OCI-LY7 (cell line): ENCODE results near the gene EML6. TPM values are rescaled to one million over a fixed set of nuclear protein-coding genes. Genes with fewer than 3 reads are reported as not detected.

ENCODE experiments used
- BruUV-seq: library from RNA; stranded (reverse); fragments of 400-500 nt; replicated peaks from 2 replicates; lab custom pipeline; 2021; lab: Mats Ljungman, UMichigan
- CTCF ChIA-PET: fragments of 300-600 bp; sonication (Branson Sonifier 250); formaldehyde crosslinking; loops from one replicate; lab custom pipeline; 2022; ENCODE audit warnings: antibody characterized with exemption; ENCODE audit not compliant: unreplicated experiment; lab: Charles Lee
- POLR2A ChIA-PET: fragments of 300-600 bp; sonication (Branson Sonifier 250); formaldehyde crosslinking; loops from one replicate; lab custom pipeline; 2022; ENCODE audit warnings: antibody characterized with exemption; lab: Charles Lee
- DNase-seq: peaks from one replicate; pipeline ENCODE4 v3.0.0-alpha.2; 2015; ENCODE audit warnings: low spot score
- H2AFZ ChIP-seq: fragments of 200-600 bp; sonication (generic), shearing (Covaris generic); 2 replicates; pipeline ENCODE4 v1.6.1; 2014; ENCODE audit warnings: mild to moderate bottlenecking, antibody characterized with exemption, low read length, moderate library complexity
- H3K27ac ChIP-seq: fragments of 200-600 bp; sonication (generic); 2 replicates; pipeline ENCODE4 v1.5.1; 2014; ENCODE audit warnings: mixed run types, low read depth, mild to moderate bottlenecking, moderate library complexity, low read length, inconsistent platforms; ENCODE audit not compliant: poor library complexity, severe bottlenecking
- H3K36me3 ChIP-seq: fragments of 200-600 bp; sonication (generic); 2 replicates; pipeline ENCODE4 v1.6.1; 2014; ENCODE audit warnings: mild to moderate bottlenecking, antibody characterized with exemption, low read length, moderate library complexity, mixed read lengths; ENCODE audit not compliant: insufficient read depth
- H3K4me1 ChIP-seq: fragments of 200-600 bp; sonication (generic); 2 replicates; pipeline ENCODE4 v1.5.1; 2014; ENCODE audit warnings: mild to moderate bottlenecking, low read length; ENCODE audit not compliant: insufficient read depth, poor library complexity, severe bottlenecking
- H3K4me2 ChIP-seq: fragments of 200-600 bp; sonication (generic); 2 replicates; pipeline ENCODE4 v1.6.1; 2014; ENCODE audit warnings: mild to moderate bottlenecking, low read length
- H3K4me3 ChIP-seq: fragments of 200-600 bp; sonication (generic); 2 replicates; pipeline ENCODE4 v1.5.1; 2014; ENCODE audit warnings: mild to moderate bottlenecking, low read depth, low read length; ENCODE audit not compliant: poor library complexity, severe bottlenecking
- H3K79me2 ChIP-seq: fragments of 200-600 bp; sonication (generic); 2 replicates; pipeline ENCODE4 v1.6.1; 2016; ENCODE audit warnings: low read depth, mild to moderate bottlenecking, low read length, moderate library complexity, mixed read lengths; ENCODE audit not compliant: insufficient read depth
- H3K9me2 ChIP-seq: fragments of 200-600 bp; sonication (generic); 2 replicates; pipeline ENCODE4 v1.6.1; 2016; ENCODE audit warnings: mild to moderate bottlenecking, low read length, mixed read lengths; ENCODE audit not compliant: insufficient read depth
- H3K9me3 ChIP-seq: fragments of 200-600 bp; sonication (generic); 2 replicates; pipeline ENCODE4 v1.6.1; 2014; ENCODE audit warnings: mild to moderate bottlenecking, mixed run types, low read length, mixed read lengths
- H4K20me1 ChIP-seq: fragments of 200-600 bp; sonication (generic); 2 replicates; pipeline ENCODE4 v1.6.1; 2014; ENCODE audit warnings: mild to moderate bottlenecking, antibody characterized with exemption, low read length, moderate library complexity, mixed read lengths; ENCODE audit not compliant: insufficient read depth
- EZH2phosphoT487 ChIP-seq: fragments of 200-600 bp; sonication (generic); IDR thresholded peaks from 2 replicates; pipeline ENCODE4 v1.6.1; 2018; ENCODE audit warnings: low read depth, borderline replicate concordance, mild to moderate bottlenecking, mixed run types, antibody characterized with exemption, low read length, moderate library complexity, mixed read lengths
- intact Hi-C: fragments of 100-400 bp; cut with micrococcal nuclease; formaldehyde crosslinking; loops from one replicate; pipeline ENCODE4 v1.10.0; 2022; ENCODE audit not compliant: unreplicated experiment
- total RNA-seq, 2 experiments: library from RNA; depleted of rRNA in 1 of 2; stranded (reverse); fragments of >200 nt in 1 of 2; shearing (Covaris generic) in 1 of 2; gene quantifications; 2 replicates each; pipeline ENCODE4 v1.2.3, GENCODE V29; 2014 to 2022
- TF ChIP-seq, protein P1 (sequence below): fragments of 200-600 bp; sonication (generic); conservative IDR thresholded peaks from 2 replicates; pipeline ENCODE4 v1.5.1; 2014; ENCODE audit warnings: mild to moderate bottlenecking, antibody characterized with exemption, low read length, moderate library complexity, mixed read lengths

Gene EML6
- total RNA-seq, 2 experiments from 2014 or later, result 310 to 367 TPM

DNA sequence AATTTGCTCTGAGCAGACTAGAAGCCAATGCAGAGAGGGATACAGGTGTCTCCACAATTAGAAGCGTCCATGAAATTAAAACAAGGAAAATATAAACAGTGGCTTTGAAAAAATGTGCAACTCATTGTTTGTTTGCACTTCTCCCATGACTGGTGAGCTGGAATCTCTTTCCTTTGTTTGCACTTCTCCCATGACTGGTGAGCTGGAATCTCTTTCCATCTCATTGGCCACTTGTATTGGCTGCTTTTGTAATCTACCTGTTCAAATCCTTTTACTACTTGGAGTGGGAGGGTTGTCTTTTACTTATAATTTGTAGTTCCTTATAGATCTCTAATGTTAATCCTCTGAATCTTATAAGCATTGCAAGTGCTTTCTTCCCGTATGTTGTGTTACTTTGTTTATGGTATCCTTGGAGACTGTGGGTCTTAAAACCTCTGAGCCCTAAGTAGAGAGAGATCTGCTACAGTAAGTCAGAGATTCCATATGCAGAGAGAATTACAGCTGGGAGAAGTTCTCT lies 232.7 kb downstream of the EML6 start:
- no peaks in the 10 kb centered on the region for H3K4me1 ChIP-seq
- no peaks in the 10 kb centered on the region for H3K9me3 ChIP-seq
- no peaks in the 10 kb centered on the region for H3K9me2 ChIP-seq
- no peak for TF ChIP-seq EZH2phosphoT487
- TF ChIP-seq, protein P1, sequence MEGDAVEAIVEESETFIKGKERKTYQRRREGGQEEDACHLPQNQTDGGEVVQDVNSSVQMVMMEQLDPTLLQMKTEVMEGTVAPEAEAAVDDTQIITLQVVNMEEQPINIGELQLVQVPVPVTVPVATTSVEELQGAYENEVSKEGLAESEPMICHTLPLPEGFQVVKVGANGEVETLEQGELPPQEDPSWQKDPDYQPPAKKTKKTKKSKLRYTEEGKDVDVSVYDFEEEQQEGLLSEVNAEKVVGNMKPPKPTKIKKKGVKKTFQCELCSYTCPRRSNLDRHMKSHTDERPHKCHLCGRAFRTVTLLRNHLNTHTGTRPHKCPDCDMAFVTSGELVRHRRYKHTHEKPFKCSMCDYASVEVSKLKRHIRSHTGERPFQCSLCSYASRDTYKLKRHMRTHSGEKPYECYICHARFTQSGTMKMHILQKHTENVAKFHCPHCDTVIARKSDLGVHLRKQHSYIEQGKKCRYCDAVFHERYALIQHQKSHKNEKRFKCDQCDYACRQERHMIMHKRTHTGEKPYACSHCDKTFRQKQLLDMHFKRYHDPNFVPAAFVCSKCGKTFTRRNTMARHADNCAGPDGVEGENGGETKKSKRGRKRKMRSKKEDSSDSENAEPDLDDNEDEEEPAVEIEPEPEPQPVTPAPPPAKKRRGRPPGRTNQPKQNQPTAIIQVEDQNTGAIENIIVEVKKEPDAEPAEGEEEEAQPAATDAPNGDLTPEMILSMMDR, result no peak
- no TSS peak for BruUV-seq
- ChIA-PET CTCF (interaction anchor here (0.5 kb wide), 1 partner anchor 56 kb away, joined by 3 read pairs; no protein-coding TSS in a partner anchor), POLR2A (interaction anchor here (0.6 to 1.8 kb wide), 7 partner anchors 10 to 94 kb away, joined by 3 to 5 read pairs (median 3); partner anchors contain the start of gene RTN4)
- peaks cover 97% of the 10 kb centered on the region for H3K36me3 ChIP-seq
- no peaks in the 10 kb centered on the region for H4K20me1 ChIP-seq
- intact Hi-C loops, result no loop called here
- H3K27ac ChIP-seq, result no peak overlapping the region
- no peak overlapping the region for H2AFZ ChIP-seq
- H3K79me2 ChIP-seq, result no peaks in the 10 kb centered on the region
- H3K4me2 ChIP-seq, result no peak overlapping the region
- H3K4me3 ChIP-seq, result no peak overlapping the region
- no peak for DNase-seq

GRCh38 chr2:54957321-54957999 lies 234.0 kb downstream of the EML6 start:
- TF ChIP-seq, protein P1, result no peak
- no peak for TF ChIP-seq EZH2phosphoT487
- peaks cover 97% of the 10 kb centered on the region for H3K36me3 ChIP-seq
- H3K4me3 ChIP-seq, result no peak overlapping the region
- no peak overlapping the region for H2AFZ ChIP-seq
- no peaks in the 10 kb centered on the region for H3K9me3 ChIP-seq
- ChIA-PET CTCF (no interaction called here), POLR2A (interaction anchor here (0.7 to 1.8 kb wide), 9 partner anchors 9 to 204 kb away, joined by 3 to 8 read pairs (median 4); no protein-coding TSS in a partner anchor)
- H3K4me2 ChIP-seq, result no peak overlapping the region
- no peak overlapping the region for H3K27ac ChIP-seq
- no peak for DNase-seq
- no peaks in the 10 kb centered on the region for H3K79me2 ChIP-seq
- H4K20me1 ChIP-seq, result no peaks in the 10 kb centered on the region
- no peaks in the 10 kb centered on the region for H3K9me2 ChIP-seq
- no peaks in the 10 kb centered on the region for H3K4me1 ChIP-seq
- intact Hi-C loops, result no loop called here
- no TSS peak for BruUV-seq
